CD1c-positive myeloid dendritic cell (primary cell): ENCODE results near the gene TMPRSS2.

Experiments
- DNase-seq: peaks from one replicate; pipeline ENCODE4 v3.0.0-alpha.2; 2016; ENCODE audit errors: extremely low spot score

The TMPRSS2 gene

DNA sequence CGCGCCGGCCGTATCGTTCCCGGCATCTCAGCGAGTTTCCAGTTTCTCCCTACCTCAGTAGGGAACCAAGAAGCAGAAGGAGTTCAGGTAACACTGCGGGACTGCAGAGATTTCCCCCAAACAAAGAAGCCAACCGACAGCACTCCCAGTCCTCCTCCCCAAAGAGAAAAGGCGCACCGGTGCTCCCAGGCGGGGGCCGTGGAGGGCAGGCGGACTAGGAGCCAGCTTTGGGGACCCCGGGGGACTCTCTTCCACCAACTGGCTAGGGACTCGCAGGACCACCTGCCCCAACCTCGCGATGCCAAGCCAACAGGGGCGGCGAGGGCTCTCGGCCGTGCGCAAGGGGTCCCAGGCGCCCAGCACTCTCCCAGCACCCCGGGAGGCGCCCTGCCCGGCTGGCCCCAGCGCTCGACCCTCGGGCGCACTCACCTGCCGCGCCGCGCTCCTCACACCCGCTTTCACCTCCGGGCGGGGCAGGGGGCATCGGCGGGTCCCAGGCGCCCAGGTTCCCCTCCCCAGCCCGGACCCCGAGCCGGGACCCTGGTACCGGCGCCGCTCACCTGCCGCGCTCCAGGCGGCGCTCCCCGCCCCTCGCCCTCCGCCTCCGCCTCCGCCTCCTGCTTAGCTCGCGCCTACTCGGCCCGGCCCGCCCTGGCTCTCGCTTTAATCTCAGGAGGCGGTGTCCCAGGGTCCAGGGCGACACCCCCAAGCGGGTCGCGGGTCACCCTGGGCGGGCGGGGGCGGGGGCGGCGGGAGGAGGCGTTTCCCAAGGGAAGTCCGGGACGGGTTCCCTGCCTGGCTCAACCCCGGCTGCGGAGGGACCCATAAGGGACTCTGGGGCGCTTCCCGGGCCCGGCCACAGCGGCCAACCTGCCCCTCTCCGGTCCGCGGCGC, at the start of gene TMPRSS2:
Gene TMPRSS2, minus strand, starts transcription at position 638 of the 894 bp plus-strand sequence. CDS start 10,025 bp downstream, outside the sequence.
- no peak for DNase-seq

GRCh38 chr21:41555057-41555456, 47.1 kb upstream of the TMPRSS2 start:
- no peak for DNase-seq

- DNase-seq, result no peak
Measured at GRCh38 chr21:41552254-41552653, 44.3 kb upstream of the TMPRSS2 start.

DNA sequence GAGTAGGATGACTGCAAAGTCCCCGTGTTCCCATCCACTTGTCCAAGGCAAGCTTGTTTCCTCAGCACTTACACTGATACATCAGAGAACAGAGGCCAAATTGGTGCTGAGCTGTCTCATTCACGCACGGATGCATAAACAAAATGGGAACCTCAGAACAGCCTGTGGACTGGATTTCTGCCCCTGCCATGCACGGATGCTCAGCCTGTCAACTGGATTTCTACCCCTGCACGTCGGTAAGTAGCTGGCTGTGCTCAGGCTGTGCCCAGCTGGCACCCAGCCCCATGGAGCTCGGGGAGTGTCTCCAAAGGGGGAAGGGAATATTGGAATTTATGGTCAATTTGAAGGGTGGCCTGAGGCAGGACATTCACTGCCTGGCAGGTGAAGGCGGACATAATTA, 40.8 kb upstream of the TMPRSS2 start:
- no peak for DNase-seq

- DNase-seq, result no peak
Measured at GRCh38 chr21:41547111-41547510, 39.2 kb upstream of the TMPRSS2 start.

DNA sequence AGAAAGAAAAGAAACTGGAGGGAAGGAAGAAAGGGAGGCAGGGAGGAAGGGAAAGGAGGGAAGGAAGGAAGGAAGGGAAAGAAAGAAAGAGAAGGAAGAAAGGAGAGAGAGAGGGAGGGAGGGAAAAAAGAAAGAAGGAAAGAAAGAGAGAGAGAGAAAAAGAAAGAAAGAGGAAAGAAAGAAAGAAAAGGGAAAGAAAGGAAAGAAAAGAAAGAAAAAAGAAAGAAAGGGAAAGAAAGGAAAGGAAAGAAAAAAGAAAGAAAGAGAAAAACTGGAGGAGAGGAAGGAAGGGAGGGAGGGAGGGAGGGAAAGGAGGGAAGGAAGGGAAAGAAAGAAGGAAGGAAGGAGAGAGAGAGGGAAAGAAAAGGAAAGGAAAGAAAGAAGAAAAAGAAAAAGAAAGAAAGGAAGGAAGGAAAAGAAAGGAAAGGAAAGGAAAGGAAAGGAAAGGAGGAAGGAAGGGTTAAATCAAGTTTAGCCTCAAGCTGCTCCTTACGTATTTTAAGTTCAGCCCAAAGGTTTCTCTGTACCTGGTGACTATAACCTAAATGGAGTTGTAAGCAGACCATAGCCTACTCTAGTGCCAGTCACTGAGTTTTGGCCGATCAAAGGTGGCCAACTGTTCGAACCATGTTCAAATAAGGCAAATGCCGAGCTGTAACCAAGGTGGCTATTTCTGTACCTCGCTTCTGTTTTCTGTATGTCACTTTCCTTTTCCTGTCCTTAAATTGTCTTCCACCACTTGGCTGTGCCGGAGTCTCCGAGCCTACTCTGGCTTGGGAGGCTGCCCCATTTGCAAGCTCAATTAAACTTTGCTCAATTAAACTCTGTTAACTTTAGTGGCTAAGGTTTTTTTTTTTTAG, 37.8 kb upstream of the TMPRSS2 start:
- no peak for DNase-seq

GRCh38 chr21:41542727-41543126, 34.8 kb upstream of the TMPRSS2 start:
- no peak for DNase-seq

DNA sequence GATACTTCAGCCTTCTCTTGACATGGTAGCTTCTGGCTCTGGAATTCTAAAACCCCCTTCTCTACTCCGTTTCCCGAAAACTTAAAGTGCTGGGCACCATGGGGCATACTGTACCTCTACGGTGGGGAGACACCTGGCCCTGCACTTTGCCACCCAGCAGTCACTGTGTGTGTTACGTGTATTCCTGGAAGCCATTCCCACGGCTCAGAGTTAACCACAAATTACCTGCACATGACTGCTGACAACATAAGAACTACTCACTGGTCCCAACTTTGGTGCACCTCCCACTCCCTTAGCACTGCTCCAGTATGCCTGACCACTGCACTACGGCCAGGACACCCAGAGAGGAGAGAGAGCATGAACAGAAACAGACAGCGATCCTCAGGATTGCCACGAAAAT, 29.4 kb upstream of the TMPRSS2 start:
- DNase-seq, result no peak

DNA sequence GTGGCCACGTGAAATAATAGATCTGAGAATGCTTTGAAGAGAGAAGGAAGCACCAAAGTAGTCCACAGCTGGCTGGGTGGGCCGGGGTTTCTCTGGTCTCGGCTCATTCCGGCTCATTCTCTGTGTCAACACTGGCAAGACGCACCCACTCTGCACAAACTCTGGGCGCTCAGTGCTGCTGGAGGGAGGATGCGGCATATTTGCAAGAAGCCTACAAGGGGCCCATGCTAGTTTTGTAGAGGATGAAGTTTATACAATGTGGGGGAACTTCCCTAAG, 28.8 kb upstream of the TMPRSS2 start:
- DNase-seq, result no peak

- DNase-seq, result no peak
Measured at GRCh38 chr21:41536076-41536826, 28.3 kb upstream of the TMPRSS2 start.

DNA sequence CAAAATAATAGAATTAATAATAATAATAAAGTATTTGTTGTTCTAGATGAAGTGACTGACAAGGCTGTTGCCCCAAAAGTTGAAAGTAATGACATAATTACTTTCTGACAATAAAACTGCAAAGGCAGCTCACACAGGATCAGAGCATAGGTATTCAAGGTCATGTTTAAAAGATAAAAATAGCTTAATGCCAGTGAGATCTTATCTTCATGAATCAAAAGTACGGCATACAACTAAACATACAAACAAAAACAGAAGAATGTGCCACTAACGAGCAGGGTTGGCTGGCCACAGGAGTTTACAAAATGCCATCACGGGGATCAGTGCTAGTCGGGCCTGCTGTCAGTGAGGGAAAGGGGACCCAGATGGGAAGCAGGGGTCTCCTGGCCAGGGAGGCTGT, 22.4 kb upstream of the TMPRSS2 start:
- no peak for DNase-seq

- no peak for DNase-seq
Measured at GRCh38 chr21:41529769-41530168, 21.8 kb upstream of the TMPRSS2 start.

DNA sequence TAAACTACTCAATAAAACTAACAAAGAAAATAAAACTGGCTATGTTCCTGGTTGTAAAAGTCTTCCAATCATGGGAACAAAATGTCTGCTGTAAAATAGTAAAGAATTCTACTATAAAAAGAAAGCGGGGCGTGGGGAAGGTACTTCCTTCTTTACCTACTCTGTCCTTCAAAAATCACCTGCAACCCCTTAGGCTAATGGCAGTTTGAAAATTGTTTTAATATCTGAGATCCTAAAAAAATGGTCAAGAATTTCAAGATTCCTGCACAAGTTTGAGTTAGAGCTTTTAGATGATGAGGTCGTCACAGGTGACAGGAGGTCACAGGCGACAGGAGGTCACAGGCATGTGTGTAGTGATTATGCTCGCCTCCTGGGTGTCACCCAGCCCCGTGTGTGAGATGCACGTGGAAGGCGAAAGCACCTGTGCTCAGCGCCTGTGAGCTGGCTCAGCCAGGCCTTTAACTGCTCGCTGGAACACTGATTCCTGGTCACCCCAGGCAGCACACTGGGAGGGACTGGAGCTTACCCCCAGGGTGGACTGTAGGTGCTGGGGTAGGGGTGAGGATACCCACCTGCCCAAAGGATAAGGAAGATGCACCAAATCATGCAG, 18.6 kb upstream of the TMPRSS2 start:
- DNase-seq, result no peak

DNA sequence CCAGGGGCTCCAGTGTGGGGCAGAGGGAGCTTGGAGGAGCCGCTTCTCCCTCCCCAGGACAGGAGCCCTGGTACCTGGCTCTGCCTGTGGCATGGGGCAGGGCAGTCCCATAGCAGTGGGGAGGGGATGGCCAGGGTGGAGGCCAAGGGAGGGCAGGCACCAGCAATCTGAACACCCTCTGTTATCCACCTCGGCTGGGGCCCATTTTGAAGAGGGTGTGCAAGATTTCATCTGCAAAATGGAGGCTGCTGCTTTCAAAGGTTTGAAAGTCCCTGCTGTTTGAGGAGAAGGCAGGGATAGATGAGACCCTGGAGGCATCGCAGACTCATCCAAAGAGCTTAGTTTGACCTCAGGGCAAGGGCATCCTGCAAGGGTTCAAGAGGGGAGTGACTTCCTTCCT, 15.2 kb upstream of the TMPRSS2 start:
- no peak for DNase-seq

DNA sequence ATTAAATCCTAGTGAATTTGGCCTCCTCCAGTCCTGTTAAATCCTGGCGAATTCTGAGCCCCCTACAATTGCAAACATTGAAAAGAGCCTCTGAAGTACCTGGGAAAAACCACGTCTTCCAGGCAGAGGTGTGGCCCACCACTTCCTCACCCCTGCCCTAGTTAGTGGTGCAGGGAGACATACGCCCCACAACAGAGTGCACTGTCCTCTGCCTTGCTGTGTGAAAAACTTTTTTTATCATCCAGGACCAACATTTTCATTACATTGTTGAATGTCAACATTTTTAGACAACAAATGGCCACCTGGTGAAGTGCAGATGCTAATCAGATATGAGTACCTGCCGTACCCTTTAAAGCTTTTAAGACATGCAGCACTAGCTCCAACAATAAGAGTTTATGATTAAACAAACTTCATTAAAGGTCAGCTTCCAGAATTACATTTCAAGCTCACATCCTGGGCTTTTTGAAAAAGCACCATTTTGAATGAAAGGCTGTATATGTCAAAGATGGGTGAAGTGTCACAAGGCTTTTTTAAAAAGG, 13.6 kb upstream of the TMPRSS2 start:
- no peak for DNase-seq

GRCh38 chr21:41520560-41521442, 12.8 kb upstream of the TMPRSS2 start:
- DNase-seq, result no peak

DNA sequence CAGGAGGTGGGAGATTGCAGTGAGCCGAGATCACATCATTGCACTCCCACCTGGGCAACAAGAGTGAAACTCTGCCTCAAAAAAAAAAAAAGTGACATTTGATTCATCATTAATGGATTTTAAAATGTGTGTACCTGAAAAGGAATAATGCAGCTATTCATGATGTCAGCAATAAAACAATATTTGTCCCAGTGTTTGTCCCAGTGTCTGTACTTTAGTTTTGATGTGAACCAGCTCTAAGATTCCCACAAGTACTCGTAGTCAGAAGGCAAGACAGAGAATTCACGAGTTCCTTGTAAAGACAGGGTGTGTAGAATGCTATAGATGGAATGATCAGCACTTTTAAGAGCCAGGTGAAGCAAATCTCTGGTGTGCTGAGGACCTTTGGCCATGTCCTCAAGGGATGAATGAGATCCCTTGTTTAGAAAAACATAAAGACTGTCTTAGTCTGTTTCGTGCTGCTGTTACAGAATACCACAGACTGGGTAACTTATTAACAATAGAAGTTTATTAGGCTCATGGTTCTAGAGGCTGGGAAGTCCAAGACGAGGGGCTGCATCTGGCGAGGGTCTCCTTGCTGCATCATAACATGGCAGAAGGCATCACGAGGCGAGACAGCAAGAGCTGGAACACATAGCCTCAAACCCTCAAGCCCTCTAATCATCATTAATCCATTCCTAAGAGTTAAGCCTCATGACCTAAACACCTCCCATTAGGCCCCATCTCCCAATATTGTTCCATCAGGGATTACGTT, 12.0 kb upstream of the TMPRSS2 start:
- no peak for DNase-seq

- DNase-seq, result no peak
Measured at GRCh38 chr21:41518757-41519156, 10.8 kb upstream of the TMPRSS2 start.

DNA sequence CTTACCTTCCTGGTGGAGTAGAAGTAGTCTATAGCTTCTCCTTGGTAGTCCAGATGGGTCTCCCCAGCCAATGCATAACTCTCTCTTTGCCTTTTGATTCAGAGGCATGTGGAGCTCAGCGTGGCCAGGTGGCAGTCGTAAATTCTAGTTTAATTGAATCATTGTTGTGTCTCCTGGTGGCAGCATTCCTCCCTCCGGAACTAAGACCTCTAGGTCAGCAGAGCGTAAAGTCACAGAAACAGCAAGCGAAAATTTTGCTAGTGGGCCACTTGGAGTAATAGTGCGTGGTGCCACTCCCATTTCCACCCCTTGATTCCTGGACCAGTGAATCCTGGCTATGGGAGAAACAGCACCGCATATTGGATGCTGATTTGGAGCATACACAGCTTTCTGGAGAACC, 3.9 kb upstream of the TMPRSS2 start:
- no peak for DNase-seq

DNA sequence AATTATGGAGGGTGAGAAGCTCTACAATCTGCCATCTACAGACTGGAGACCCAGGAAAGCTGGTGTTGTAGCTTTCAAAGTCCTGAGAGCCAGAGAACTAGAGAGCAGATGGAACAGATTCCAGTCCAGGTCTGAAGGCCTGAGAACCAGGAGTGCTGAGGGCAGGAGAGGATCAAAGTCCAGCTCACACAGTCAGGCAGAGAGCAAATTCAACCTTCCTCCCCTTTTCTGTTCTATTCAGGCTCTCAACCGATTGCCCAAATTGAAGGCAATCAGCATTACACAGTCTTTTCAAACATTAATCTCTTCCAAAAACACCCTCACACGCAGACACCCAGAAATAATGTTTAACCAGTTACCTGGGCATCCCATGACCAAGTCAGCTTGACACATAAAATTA, 2.5 kb upstream of the TMPRSS2 start:
- DNase-seq, result no peak
